Epithelial cell of proximal tubule (primary cell): Measurements from ENCODE around the gene ITIH6. TPM values are rescaled to one million over a fixed set of nuclear protein-coding genes. Genes with fewer than 3 reads are reported as not detected.
"Not testable (repeated sequence)": the region's sequence is repeated elsewhere in the genome, so short reads cannot be mapped to it uniquely, and the experiment has no call there.

ENCODE experiments used
- DNase-seq: peaks from one replicate; pipeline ENCODE4 v3.0.0-alpha.2; 2011; ENCODE audit warnings: low read depth
- H3K4me3 ChIP-seq: 2 replicates; pipeline ENCODE4 v1.5.1; 2011; ENCODE audit warnings: low read depth, mild to moderate bottlenecking, low read length
- CTCF ChIP-seq: conservative IDR thresholded peaks from 2 replicates; pipeline ENCODE4 v1.5.1; 2012; ENCODE audit warnings: low read depth, mild to moderate bottlenecking, low read length
- total RNA-seq: library from RNA; depleted of rRNA; stranded (reverse); fragments of >200 nt; gene quantifications from 2 replicates; pipeline ENCODE4 v1.2.3, GENCODE V29; 2015

The ITIH6 gene
- total RNA-seq, 1 donor from 2014 or later: not detected

GRCh38 chrX:54776987-54777672, 20.9 kb downstream of the ITIH6 start:
- H3K4me3 ChIP-seq: no peak overlapping the region
- no peak for DNase-seq
- TF ChIP-seq CTCF: no peak

- no peak overlapping the region for H3K4me3 ChIP-seq
- TF ChIP-seq CTCF: no peak
- DNase-seq: no peak
These were observed 22.0 kb downstream of the ITIH6 start for GRCh38 chrX:54776061-54776460.

- H3K4me3 ChIP-seq, DNase-seq: not testable (repeated sequence)
These were observed 23.5 kb downstream of the ITIH6 start for GRCh38 chrX:54774391-54775094.

- H3K4me3 ChIP-seq: no peak overlapping the region
- TF ChIP-seq CTCF: no peak
- no peak for DNase-seq
These were observed 39.7 kb downstream of the ITIH6 start for GRCh38 chrX:54758114-54759055.

GRCh38 chrX:54754854-54755253, 43.2 kb downstream of the ITIH6 start:
- no peak for TF ChIP-seq CTCF
- no peak overlapping the region for H3K4me3 ChIP-seq
- DNase-seq: no peak

GRCh38 chrX:54748626-54749025, 49.4 kb downstream of the ITIH6 start:
- no peak for TF ChIP-seq CTCF
- no peak overlapping the region for H3K4me3 ChIP-seq
- no peak for DNase-seq
